ENCODE results near the gene TCEAL8.

Gene TCEAL8

DNA sequence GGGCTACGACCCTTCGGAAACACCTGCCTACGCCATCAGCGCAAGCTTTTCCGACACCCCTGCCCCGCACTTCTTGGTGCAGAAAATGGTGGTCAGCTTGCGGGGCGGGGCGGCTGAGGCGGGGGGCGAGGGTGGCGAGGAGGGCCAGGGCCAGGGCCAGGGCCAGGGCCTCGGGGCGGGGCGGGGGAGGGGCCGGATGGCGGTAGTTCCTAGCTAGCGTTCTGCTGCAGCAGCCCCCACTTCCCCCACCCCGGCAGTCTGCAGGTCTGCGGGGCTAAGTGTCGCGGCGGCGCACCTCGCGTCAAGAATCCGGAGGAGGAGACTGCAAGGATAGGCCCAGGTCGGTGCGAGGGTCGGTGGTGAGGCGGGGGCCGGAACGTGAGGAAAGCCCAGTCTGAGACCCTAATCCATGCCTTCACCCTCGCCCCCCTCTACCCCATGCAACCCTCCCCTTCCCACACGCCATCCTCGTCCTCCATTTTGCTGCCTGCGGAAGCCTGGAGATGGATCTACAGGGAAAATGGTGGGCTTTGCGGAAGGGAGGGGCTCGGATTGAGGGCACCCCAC is 39.4 kb downstream of the TCEAL8 start:
- in situ Hi-C loops (cut with MboI; ENCODE audit: low sequenced_read_pairs), result no loop called here

GRCh38 chrX:103214870-103215424 is 40.0 kb downstream of the TCEAL8 start, which contains the start of gene BEX4:
TSS of gene BEX4 (plus strand) at chrX:103215108. CDS start at chrX:103216154, 1,046 bp downstream.
- in situ Hi-C loops (cut with MboI; ENCODE audit: low sequenced_read_pairs), result no loop called here

DNA sequence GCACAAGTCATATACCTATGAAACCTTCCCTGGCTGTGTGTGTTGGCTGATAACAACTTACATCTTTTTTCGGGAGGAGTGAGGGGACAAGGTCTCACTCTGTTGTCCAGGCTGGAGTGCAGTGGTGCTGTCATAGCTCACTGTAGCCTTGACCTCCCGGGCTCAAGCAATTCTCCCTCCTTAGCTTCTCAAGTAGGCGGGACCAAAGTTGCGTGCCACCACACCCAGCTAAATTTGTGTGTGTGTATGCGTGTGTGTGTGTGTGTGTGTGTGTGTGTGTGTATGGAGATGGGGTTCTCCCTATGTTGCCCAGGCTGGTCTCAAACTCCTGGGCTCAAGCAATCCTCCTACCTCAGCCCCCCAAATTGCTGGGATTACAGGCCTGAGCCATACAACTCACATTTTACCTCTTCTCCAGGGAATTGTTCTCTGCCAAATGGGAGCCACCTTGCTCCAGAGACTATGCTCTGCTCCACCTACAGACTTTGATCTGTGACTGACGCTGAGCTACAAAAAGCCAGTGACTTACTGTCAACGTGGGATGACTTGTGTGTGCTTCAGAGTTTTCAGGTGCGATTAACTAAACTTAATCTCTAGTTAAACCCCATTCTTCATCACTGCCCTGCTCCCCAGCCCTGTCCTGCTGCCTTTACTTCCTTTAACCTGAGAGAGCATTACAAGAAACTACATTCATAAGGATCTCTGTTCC is 42.1 kb downstream of the TCEAL8 start:
- in situ Hi-C loops (cut with MboI; ENCODE audit: low sequenced_read_pairs), result no loop called here

DNA sequence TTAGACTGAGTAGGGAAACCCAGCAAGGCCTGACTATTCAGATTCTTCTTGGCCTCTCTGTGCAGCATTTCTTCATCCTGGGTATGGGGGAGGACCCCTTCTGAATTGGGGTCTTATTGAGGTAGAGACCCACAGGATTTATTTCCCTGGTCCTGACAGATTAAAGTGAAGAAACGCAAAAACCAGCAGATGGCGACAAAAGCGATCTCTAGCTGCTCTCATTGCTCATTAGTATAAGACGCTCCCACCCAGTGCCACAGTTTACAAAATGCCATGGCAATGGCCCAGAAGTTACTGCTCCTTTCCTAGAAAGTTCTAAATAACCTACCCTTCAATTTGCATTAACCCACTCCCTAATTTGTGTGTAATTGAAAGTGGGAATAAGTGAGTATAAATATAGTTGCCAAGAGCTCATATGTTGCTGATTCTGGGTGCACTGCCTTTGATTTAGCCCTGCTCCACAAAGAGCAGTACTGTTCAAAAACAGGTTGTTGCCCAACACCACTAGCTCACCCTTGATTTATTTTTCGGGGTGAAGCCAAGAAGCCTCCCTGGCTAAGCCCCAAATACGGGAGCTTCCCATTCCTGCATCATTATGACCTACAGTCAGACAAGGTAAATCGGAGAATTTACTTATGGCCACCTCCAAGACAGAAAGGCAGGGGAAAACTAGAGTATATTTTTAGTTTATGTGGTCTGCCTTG is 43.8 kb downstream of the TCEAL8 start:
- in situ Hi-C loops (cut with MboI; ENCODE audit: low sequenced_read_pairs), result no loop called here

GRCh38 chrX:103210056-103210455 is 44.9 kb downstream of the TCEAL8 start:
- in situ Hi-C loops (cut with MboI; ENCODE audit: low sequenced_read_pairs), result no loop called here
